ENCODE data around the gene CDADC1. TPM values are rescaled to one million over a fixed set of nuclear protein-coding genes. Genes with fewer than 3 reads are reported as not detected.

CDADC1 gene
- polyA plus RNA-seq, 1 of the 3 experiments (the other 2 are of a cell fraction): 3.5 TPM

DNA sequence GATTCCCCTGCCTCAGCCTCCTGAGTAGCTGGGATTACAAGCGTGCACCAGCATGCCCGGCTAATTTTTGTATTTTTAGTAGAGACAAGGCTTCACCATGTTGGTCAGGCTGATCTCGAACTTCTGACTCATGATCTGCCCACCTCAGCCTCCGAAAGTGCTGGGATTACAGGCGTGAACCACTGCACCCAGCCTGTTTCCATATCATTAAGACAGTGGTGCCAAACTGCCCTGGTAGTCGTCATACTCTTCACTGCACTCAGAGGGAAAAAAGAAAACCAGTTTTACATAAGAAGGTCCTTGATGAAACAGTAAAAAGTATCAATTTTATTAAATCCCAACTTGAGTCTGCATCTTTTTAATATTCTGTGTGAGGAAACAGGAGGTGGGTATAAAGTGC is 14.9 kb downstream of the CDADC1 start:
- WGBS (ENCODE audit: low lambda C conversion rate): 100% methylated on average over 6 of the region's 6 CpGs
- H4K20me1 ChIP-seq (ENCODE audit: insufficient read depth): no peaks in the 10 kb centered on the region
- no peaks in the 10 kb centered on the region for H3K9me3 ChIP-seq
- no peaks in the 10 kb centered on the region for H3F3A ChIP-seq (replicated peaks; ENCODE audit: insufficient read depth)
- no peaks in the 10 kb centered on the region for H3K79me2 ChIP-seq (ENCODE audit: insufficient read depth)
- no peak overlapping the region for H2AFZ ChIP-seq (ENCODE audit: low read depth)
- H3K9me2 ChIP-seq: no peaks in the 10 kb centered on the region
- H3K36me3 ChIP-seq (replicated peaks in 1 of 2; ENCODE audit: control insufficient read depth in 1 of 2, insufficient read depth in 2 of 2, low read length in 1 of 2): peaks cover 20 to 55% of the 10 kb centered on the region in 2 experiments
- H3K9ac ChIP-seq: no peak overlapping the region
- no peak for DNase-seq
- no peak overlapping the region for H3K4me2 ChIP-seq
- no peaks in the 10 kb centered on the region for H3K4me1 ChIP-seq (ENCODE audit: control insufficient read depth in 1 of 2, insufficient read depth in 2 of 2, low read depth in 1 of 2, low read length in 1 of 2)
- H3K27ac ChIP-seq (ENCODE audit: low read depth in 2 of 2, low read length in 1 of 2): no peak overlapping the region
- TF ChIP-seq, protein P1, sequence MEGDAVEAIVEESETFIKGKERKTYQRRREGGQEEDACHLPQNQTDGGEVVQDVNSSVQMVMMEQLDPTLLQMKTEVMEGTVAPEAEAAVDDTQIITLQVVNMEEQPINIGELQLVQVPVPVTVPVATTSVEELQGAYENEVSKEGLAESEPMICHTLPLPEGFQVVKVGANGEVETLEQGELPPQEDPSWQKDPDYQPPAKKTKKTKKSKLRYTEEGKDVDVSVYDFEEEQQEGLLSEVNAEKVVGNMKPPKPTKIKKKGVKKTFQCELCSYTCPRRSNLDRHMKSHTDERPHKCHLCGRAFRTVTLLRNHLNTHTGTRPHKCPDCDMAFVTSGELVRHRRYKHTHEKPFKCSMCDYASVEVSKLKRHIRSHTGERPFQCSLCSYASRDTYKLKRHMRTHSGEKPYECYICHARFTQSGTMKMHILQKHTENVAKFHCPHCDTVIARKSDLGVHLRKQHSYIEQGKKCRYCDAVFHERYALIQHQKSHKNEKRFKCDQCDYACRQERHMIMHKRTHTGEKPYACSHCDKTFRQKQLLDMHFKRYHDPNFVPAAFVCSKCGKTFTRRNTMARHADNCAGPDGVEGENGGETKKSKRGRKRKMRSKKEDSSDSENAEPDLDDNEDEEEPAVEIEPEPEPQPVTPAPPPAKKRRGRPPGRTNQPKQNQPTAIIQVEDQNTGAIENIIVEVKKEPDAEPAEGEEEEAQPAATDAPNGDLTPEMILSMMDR (IDR thresholded peaks at IDR 0.05): no peak
- TF ChIP-seq NRF1 (IDR thresholded peaks at IDR 0.05; ENCODE audit: low read depth, low read length) (no peak), CHD2 (IDR thresholded peaks at IDR 0.05; ENCODE audit: low read length, partially characterized antibody) (no peak), SIN3A (IDR thresholded peaks at IDR 0.05; ENCODE audit: borderline replicate concordance, low read depth, low read length) (no peak), EP300 (IDR thresholded peaks at IDR 0.05; ENCODE audit: borderline replicate concordance in 1 of 2, low read depth in 1 of 2, low read length in 1 of 2) (no peak), NFIC (IDR thresholded peaks at IDR 0.05; ENCODE audit: borderline replicate concordance) (no peak), MEF2A (IDR thresholded peaks at IDR 0.05; ENCODE audit: borderline replicate concordance, low read depth) (no peak), TCF12 (IDR thresholded peaks at IDR 0.05) (no peak), GATA2 (CRISPR knock-in tag; IDR thresholded peaks at IDR 0.05) (no peak), RXRA (IDR thresholded peaks at IDR 0.05; ENCODE audit: borderline replicate concordance, low read depth) (no peak), EZH2phosphoT487 (IDR thresholded peaks at IDR 0.05; ENCODE audit: borderline replicate concordance, low read depth) (no peak)
- TF ChIP-seq, protein P2, sequence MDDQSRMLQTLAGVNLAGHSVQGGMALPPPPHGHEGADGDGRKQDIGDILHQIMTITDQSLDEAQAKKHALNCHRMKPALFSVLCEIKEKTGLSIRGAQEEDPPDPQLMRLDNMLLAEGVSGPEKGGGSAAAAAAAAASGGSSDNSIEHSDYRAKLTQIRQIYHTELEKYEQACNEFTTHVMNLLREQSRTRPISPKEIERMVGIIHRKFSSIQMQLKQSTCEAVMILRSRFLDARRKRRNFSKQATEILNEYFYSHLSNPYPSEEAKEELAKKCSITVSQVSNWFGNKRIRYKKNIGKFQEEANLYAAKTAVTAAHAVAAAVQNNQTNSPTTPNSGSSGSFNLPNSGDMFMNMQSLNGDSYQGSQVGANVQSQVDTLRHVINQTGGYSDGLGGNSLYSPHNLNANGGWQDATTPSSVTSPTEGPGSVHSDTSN (IDR thresholded peaks at IDR 0.05): no peak
- TF ChIP-seq, protein P3, sequence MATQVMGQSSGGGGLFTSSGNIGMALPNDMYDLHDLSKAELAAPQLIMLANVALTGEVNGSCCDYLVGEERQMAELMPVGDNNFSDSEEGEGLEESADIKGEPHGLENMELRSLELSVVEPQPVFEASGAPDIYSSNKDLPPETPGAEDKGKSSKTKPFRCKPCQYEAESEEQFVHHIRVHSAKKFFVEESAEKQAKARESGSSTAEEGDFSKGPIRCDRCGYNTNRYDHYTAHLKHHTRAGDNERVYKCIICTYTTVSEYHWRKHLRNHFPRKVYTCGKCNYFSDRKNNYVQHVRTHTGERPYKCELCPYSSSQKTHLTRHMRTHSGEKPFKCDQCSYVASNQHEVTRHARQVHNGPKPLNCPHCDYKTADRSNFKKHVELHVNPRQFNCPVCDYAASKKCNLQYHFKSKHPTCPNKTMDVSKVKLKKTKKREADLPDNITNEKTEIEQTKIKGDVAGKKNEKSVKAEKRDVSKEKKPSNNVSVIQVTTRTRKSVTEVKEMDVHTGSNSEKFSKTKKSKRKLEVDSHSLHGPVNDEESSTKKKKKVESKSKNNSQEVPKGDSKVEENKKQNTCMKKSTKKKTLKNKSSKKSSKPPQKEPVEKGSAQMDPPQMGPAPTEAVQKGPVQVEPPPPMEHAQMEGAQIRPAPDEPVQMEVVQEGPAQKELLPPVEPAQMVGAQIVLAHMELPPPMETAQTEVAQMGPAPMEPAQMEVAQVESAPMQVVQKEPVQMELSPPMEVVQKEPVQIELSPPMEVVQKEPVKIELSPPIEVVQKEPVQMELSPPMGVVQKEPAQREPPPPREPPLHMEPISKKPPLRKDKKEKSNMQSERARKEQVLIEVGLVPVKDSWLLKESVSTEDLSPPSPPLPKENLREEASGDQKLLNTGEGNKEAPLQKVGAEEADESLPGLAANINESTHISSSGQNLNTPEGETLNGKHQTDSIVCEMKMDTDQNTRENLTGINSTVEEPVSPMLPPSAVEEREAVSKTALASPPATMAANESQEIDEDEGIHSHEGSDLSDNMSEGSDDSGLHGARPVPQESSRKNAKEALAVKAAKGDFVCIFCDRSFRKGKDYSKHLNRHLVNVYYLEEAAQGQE (IDR thresholded peaks at IDR 0.05; ENCODE audit: low read depth, low read length): no peak
- TF ChIP-seq, protein P4, sequence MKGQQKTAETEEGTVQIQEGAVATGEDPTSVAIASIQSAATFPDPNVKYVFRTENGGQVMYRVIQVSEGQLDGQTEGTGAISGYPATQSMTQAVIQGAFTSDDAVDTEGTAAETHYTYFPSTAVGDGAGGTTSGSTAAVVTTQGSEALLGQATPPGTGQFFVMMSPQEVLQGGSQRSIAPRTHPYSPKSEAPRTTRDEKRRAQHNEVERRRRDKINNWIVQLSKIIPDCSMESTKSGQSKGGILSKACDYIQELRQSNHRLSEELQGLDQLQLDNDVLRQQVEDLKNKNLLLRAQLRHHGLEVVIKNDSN (IDR thresholded peaks at IDR 0.05; ENCODE audit: borderline replicate concordance, low read depth): no peak
- TF ChIP-seq, protein P5, sequence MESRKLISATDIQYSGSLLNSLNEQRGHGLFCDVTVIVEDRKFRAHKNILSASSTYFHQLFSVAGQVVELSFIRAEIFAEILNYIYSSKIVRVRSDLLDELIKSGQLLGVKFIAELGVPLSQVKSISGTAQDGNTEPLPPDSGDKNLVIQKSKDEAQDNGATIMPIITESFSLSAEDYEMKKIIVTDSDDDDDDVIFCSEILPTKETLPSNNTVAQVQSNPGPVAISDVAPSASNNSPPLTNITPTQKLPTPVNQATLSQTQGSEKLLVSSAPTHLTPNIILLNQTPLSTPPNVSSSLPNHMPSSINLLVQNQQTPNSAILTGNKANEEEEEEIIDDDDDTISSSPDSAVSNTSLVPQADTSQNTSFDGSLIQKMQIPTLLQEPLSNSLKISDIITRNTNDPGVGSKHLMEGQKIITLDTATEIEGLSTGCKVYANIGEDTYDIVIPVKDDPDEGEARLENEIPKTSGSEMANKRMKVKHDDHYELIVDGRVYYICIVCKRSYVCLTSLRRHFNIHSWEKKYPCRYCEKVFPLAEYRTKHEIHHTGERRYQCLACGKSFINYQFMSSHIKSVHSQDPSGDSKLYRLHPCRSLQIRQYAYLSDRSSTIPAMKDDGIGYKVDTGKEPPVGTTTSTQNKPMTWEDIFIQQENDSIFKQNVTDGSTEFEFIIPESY (IDR thresholded peaks at IDR 0.05; ENCODE audit: borderline replicate concordance, low read depth): no peak
- no peaks in the 10 kb centered on the region for H3K27me3 ChIP-seq (ENCODE audit: insufficient read depth)
- POLR2A ChIA-PET: no interaction called here
- no peak overlapping the region for H3K4me3 ChIP-seq (ENCODE audit: low read depth in 2 of 2, low read length in 1 of 2)
- CTCF ChIA-PET: interaction anchor here (1.1 to 2.0 kb wide), 2 partner anchors 18 to 38 kb away, joined by 3 to 4 read pairs; no protein-coding TSS in a partner anchor

All from SK-N-SH (cell line).